Fibroblast of skin of left quadriceps (primary cell): ENCODE results near the gene PRDM2.

ENCODE experiments used
- DNase-seq, 2 experiments: peaks; one replicate each; pipeline ENCODE4 v3.0.0-alpha.2; 2013; ENCODE audit warnings: low read depth in 2 of 2

The PRDM2 gene

GRCh38 chr1:13763991-13764390 is 64.0 kb downstream of the PRDM2 start:
- DNase-seq: no peak

- peak in 1 of 2 experiments; percentile 50 for DNase-seq
These were observed 64.8 kb downstream of the PRDM2 start for GRCh38 chr1:13764588-13765332.

- peak; percentile 74 to 80 for DNase-seq
These were observed 66.9 kb downstream of the PRDM2 start for GRCh38 chr1:13766592-13767564.

GRCh38 chr1:13769212-13769611 is 69.2 kb downstream of the PRDM2 start:
- no peak for DNase-seq

- DNase-seq: no peak
These were observed 69.8 kb downstream of the PRDM2 start for GRCh38 chr1:13769830-13770229.

GRCh38 chr1:13770743-13771142 is 70.8 kb downstream of the PRDM2 start:
- no peak for DNase-seq

GRCh38 chr1:13771745-13772144 is 71.8 kb downstream of the PRDM2 start:
- DNase-seq: no peak

- DNase-seq: no peak
These were observed 72.3 kb downstream of the PRDM2 start for GRCh38 chr1:13772271-13772670.

- DNase-seq: no peak
These were observed 74.1 kb downstream of the PRDM2 start for GRCh38 chr1:13774121-13774520.

GRCh38 chr1:13775459-13775858 is 75.5 kb downstream of the PRDM2 start:
- DNase-seq: no peak

GRCh38 chr1:13775916-13776315 is 75.9 kb downstream of the PRDM2 start:
- DNase-seq: no peak

- DNase-seq: no peak
These were observed 78.4 kb downstream of the PRDM2 start for GRCh38 chr1:13778431-13778830.

- DNase-seq: no peak
These were observed 79.9 kb downstream of the PRDM2 start for GRCh38 chr1:13779930-13780329.

GRCh38 chr1:13780780-13781179 is 80.8 kb downstream of the PRDM2 start:
- no peak for DNase-seq

GRCh38 chr1:13781228-13781627 is 81.2 kb downstream of the PRDM2 start:
- DNase-seq: no peak

GRCh38 chr1:13781907-13782633 is 82.1 kb downstream of the PRDM2 start:
- DNase-seq: peak in 1 of 2 experiments; percentile 61

- no peak for DNase-seq
These were observed 82.8 kb downstream of the PRDM2 start for GRCh38 chr1:13782634-13783360.

- DNase-seq: no peak
These were observed 83.6 kb downstream of the PRDM2 start for GRCh38 chr1:13783551-13783950.

- DNase-seq: no peak
These were observed 85.0 kb downstream of the PRDM2 start for GRCh38 chr1:13784971-13785370.

GRCh38 chr1:13786541-13786940 is 86.6 kb downstream of the PRDM2 start:
- DNase-seq: no peak

GRCh38 chr1:13788795-13789194 is 88.8 kb downstream of the PRDM2 start:
- no peak for DNase-seq
